ENCODE results near the gene GRIA1.

The GRIA1 gene

DNA sequence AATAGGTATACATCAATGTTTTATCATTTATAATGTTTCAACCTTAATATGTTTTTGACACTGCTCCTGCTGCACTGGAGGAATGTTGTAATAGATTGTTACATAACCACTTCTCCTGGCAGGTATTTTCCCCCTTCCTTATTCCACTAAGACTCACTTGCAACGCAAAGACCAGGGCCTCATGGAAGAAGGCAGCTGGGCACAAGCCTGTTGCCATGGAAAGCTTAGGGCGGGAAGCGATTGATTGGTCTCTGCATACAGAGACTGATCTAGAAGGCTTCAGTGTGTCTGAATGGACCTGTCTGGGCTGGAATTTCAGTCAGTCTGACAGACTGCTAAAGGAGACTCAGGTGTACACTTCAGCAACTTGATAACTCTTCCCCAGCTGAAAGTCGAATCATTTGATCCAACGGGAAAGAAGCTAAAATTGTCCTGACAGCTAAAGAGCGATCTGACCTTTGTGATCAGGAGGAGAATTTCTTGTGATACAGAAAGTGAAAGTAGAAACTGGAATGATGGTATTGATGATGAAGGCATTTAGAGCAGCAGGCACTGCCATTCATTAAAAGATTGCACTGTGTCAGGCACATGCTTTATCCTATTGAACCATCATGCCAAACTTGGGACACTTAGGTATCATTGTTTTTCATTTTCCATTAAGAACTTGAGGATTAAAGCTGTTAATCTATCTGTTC is 65.1 kb downstream of the GRIA1 start:
- DNase-seq (ENCODE audit: extremely low spot score), result no peak
- ChIA-PET CTCF (no interaction called here), POLR2A (no interaction called here)
- TF ChIP-seq NFRKB (IDR thresholded peaks at IDR 0.05) (no peak), ELF4 (IDR thresholded peaks at IDR 0.05) (no peak), FOXM1 (IDR thresholded peaks at IDR 0.05; ENCODE audit: borderline replicate concordance) (no peak), CTBP1 (IDR thresholded peaks at IDR 0.05; ENCODE audit: borderline replicate concordance) (no peak), SP1 (IDR thresholded peaks at IDR 0.05) (no peak), FOXK2 (IDR thresholded peaks at IDR 0.05) (no peak), ZNF384 (IDR thresholded peaks at IDR 0.05) (no peak), TARDBP (IDR thresholded peaks at IDR 0.05) (no peak), ARNT (IDR thresholded peaks at IDR 0.05) (no peak), L3MBTL2 (conservative IDR thresholded peaks at IDR 0.05) (no peak), FOXA1 (IDR thresholded peaks at IDR 0.05) (no peak)
- TF ChIP-seq, protein P1, sequence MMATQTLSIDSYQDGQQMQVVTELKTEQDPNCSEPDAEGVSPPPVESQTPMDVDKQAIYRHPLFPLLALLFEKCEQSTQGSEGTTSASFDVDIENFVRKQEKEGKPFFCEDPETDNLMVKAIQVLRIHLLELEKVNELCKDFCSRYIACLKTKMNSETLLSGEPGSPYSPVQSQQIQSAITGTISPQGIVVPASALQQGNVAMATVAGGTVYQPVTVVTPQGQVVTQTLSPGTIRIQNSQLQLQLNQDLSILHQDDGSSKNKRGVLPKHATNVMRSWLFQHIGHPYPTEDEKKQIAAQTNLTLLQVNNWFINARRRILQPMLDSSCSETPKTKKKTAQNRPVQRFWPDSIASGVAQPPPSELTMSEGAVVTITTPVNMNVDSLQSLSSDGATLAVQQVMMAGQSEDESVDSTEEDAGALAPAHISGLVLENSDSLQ (IDR thresholded peaks at IDR 0.05), result no peak

GRCh38 chr5:153558957-153559356 is 68.5 kb downstream of the GRIA1 start:
- DNase-seq (ENCODE audit: extremely low spot score), result no peak
- ChIA-PET CTCF (no interaction called here), POLR2A (no interaction called here)
- TF ChIP-seq FOXM1 (IDR thresholded peaks at IDR 0.05; ENCODE audit: borderline replicate concordance) (no peak), ELF4 (IDR thresholded peaks at IDR 0.05) (no peak), HDGF (IDR thresholded peaks at IDR 0.05; ENCODE audit: borderline replicate concordance) (no peak), BHLHE40 (IDR thresholded peaks at IDR 0.05; ENCODE audit: borderline replicate concordance) (no peak), CTBP1 (IDR thresholded peaks at IDR 0.05; ENCODE audit: borderline replicate concordance) (no peak), SP1 (IDR thresholded peaks at IDR 0.05) (no peak), ARNT (IDR thresholded peaks at IDR 0.05) (no peak), TARDBP (IDR thresholded peaks at IDR 0.05) (no peak), LEF1 (IDR thresholded peaks at IDR 0.05; ENCODE audit: borderline replicate concordance) (no peak), ZNF384 (IDR thresholded peaks at IDR 0.05) (no peak)

DNA sequence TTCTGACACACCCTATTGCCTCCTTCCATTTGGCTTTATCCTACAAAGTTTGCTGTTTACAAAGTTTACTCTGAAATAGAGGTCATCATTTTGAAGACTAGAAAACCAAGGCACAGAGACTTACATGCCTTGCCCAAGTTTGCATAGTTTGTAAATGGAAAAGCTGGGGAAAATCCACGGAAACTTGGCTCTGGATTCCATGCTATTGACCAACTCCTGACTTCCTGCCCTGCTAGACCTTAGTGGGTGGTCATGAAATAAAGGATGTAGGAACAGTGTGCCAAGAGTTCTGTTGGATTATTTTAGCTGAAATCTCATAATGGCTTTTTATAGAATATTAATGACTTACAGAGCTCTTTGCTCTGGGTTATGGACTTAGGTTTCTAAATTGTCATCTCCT is 69.5 kb downstream of the GRIA1 start:
- TF ChIP-seq CTBP1 (IDR thresholded peaks at IDR 0.05; ENCODE audit: borderline replicate concordance), result no peak
- no peak for TF ChIP-seq HDGF (IDR thresholded peaks at IDR 0.05; ENCODE audit: borderline replicate concordance)
- no peak for TF ChIP-seq SUZ12 (IDR thresholded peaks at IDR 0.05)
- TF ChIP-seq BHLHE40 (IDR thresholded peaks at IDR 0.05; ENCODE audit: borderline replicate concordance), result no peak
- no peak for TF ChIP-seq SP1 (IDR thresholded peaks at IDR 0.05)
- TF ChIP-seq NFRKB (IDR thresholded peaks at IDR 0.05), result no peak
- TF ChIP-seq TARDBP (IDR thresholded peaks at IDR 0.05), result no peak
- TF ChIP-seq L3MBTL2 (conservative IDR thresholded peaks at IDR 0.05), result no peak
- TF ChIP-seq LEF1 (IDR thresholded peaks at IDR 0.05; ENCODE audit: borderline replicate concordance), result no peak
- no peak for TF ChIP-seq FOXA1 (IDR thresholded peaks at IDR 0.05)
- no peak for DNase-seq (ENCODE audit: extremely low spot score)
- POLR2A ChIA-PET, result no interaction called here
- CTCF ChIA-PET, result no interaction called here

DNA sequence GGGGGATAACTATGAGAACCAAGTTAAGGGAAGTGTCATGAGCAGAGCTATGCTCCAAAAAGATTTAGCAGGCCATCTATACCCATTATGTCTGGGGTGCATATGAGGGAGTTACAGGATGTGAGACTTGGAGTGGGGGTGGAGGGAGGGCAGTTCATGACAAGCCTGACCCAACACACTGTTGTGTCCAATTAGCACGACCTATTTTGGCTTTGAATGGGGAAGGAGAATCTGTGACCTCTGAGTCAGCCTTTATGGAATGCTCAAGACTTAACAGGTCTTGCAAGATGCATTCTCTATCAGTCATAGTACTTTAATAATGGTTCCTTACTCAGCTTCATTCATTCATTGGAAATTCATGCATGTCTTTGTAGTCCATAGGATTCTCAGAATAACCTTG is 71.7 kb downstream of the GRIA1 start:
- DNase-seq (ENCODE audit: extremely low spot score), result no peak
- no peak for TF ChIP-seq L3MBTL2 (conservative IDR thresholded peaks at IDR 0.05)
- TF ChIP-seq, protein P1 (IDR thresholded peaks at IDR 0.05), result no peak
- TF ChIP-seq TARDBP (IDR thresholded peaks at IDR 0.05), result no peak
- POLR2A ChIA-PET, result no interaction called here
- CTCF ChIA-PET, result no interaction called here

GRCh38 chr5:153565822-153566221 is 75.4 kb downstream of the GRIA1 start:
- DNase-seq (ENCODE audit: extremely low spot score), result no peak
- TF ChIP-seq BHLHE40 (IDR thresholded peaks at IDR 0.05; ENCODE audit: borderline replicate concordance) (no peak), ZNF384 (IDR thresholded peaks at IDR 0.05) (no peak), FOXK2 (IDR thresholded peaks at IDR 0.05) (no peak), NFRKB (IDR thresholded peaks at IDR 0.05) (no peak), ARNT (IDR thresholded peaks at IDR 0.05) (no peak), ELF4 (IDR thresholded peaks at IDR 0.05) (no peak), FOXA1 (IDR thresholded peaks at IDR 0.05) (no peak), CTBP1 (IDR thresholded peaks at IDR 0.05; ENCODE audit: borderline replicate concordance) (no peak), HDGF (IDR thresholded peaks at IDR 0.05; ENCODE audit: borderline replicate concordance) (no peak)
- TF ChIP-seq, protein P1 (IDR thresholded peaks at IDR 0.05), result no peak
- ChIA-PET CTCF (no interaction called here), POLR2A (no interaction called here)

DNA sequence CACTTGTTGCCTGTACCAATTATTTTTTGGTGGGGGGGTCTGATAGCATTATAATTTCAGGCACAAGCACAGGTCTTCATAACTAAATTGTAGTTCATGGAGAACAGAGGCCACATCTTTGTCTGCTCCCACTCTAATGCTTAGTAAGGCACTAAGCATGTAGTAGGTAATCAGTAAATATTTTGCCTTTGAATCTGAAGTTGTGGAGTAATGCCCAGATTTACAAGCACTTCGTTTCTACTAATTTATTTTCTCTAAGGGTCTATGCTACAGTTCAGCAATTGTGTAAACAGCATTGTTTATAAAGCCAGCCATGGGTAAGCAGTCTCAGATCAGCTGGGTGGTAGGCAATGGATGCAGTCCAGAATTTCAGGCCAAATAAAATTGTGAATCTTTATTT is 78.6 kb downstream of the GRIA1 start:
- TF ChIP-seq FOXM1 (IDR thresholded peaks at IDR 0.05; ENCODE audit: borderline replicate concordance) (no peak), ARNT (IDR thresholded peaks at IDR 0.05) (no peak), BHLHE40 (IDR thresholded peaks at IDR 0.05; ENCODE audit: borderline replicate concordance) (no peak), L3MBTL2 (conservative IDR thresholded peaks at IDR 0.05) (no peak), ZNF384 (IDR thresholded peaks at IDR 0.05) (no peak), LEF1 (IDR thresholded peaks at IDR 0.05; ENCODE audit: borderline replicate concordance) (no peak), CTBP1 (IDR thresholded peaks at IDR 0.05; ENCODE audit: borderline replicate concordance) (no peak)
- POLR2A ChIA-PET, result no interaction called here
- CTCF ChIA-PET, result no interaction called here
- DNase-seq (ENCODE audit: extremely low spot score), result no peak

GRCh38 chr5:153571162-153571561 is 80.7 kb downstream of the GRIA1 start:
- TF ChIP-seq, protein P1 (IDR thresholded peaks at IDR 0.05), result no peak
- TF ChIP-seq ELF4 (IDR thresholded peaks at IDR 0.05) (no peak), FOXM1 (IDR thresholded peaks at IDR 0.05; ENCODE audit: borderline replicate concordance) (no peak), ARNT (IDR thresholded peaks at IDR 0.05) (no peak), TARDBP (IDR thresholded peaks at IDR 0.05) (no peak), LEF1 (IDR thresholded peaks at IDR 0.05; ENCODE audit: borderline replicate concordance) (no peak), NFRKB (IDR thresholded peaks at IDR 0.05) (no peak)
- ChIA-PET POLR2A (no interaction called here), CTCF (no interaction called here)
- no peak for DNase-seq (ENCODE audit: extremely low spot score)

Measured in HEK293T (cell line).